Astrocyte of the spinal cord (primary cell): ENCODE data around the gene P2RY6.
"Not testable (repeated sequence)": the region's sequence is repeated elsewhere in the genome, so short reads cannot be mapped to it uniquely, and the experiment has no call there.

Experiments used
- DNase-seq: peaks from one replicate; pipeline ENCODE4 v3.0.0; 2011; ENCODE audit warnings: low read depth, low spot score
- H3K4me3 ChIP-seq: 2 replicates; pipeline ENCODE4 v1.5.1; 2011; ENCODE audit warnings: low read depth, mild to moderate bottlenecking, low read length, moderate library complexity
- CTCF ChIP-seq: IDR thresholded peaks from 2 replicates; pipeline ENCODE4 v1.5.1; 2012; ENCODE audit warnings: low read depth, mild to moderate bottlenecking, low read length, inconsistent platforms
- in situ Hi-C: cut with HindIII; loops from 2 replicates; pipeline ENCODE4 v1.10.0; 2017; ENCODE audit warnings: low sequenced_read_pairs

P2RY6 gene

GRCh38 chr11:73272680-73273038, 521 bp downstream of the P2RY6 start:
- TF ChIP-seq CTCF = no peak
- DNase-seq = no peak
- in situ Hi-C loops = no loop called here
- no peak overlapping the region for H3K4me3 ChIP-seq

- in situ Hi-C loops = no loop called here
- H3K4me3 ChIP-seq = no peak overlapping the region
- no peak for TF ChIP-seq CTCF
- DNase-seq = no peak
Observed at GRCh38 chr11:73273222-73273895, 1.2 kb downstream of the P2RY6 start.

GRCh38 chr11:73274191-73274590, 2.1 kb downstream of the P2RY6 start:
- in situ Hi-C loops, H3K4me3 ChIP-seq, DNase-seq: not testable (repeated sequence)

GRCh38 chr11:73274722-73275380, 2.7 kb downstream of the P2RY6 start:
- no peak overlapping the region for H3K4me3 ChIP-seq
- no peak for TF ChIP-seq CTCF
- in situ Hi-C loops = no loop called here
- DNase-seq = no peak

GRCh38 chr11:73275381-73275750, 3.2 kb downstream of the P2RY6 start:
- TF ChIP-seq CTCF = no peak
- in situ Hi-C loops = no loop called here
- H3K4me3 ChIP-seq = no peak overlapping the region
- DNase-seq = no peak

GRCh38 chr11:73277467-73277866, 5.3 kb downstream of the P2RY6 start:
- in situ Hi-C loops = no loop called here
- TF ChIP-seq CTCF = no peak
- no peak overlapping the region for H3K4me3 ChIP-seq
- DNase-seq = no peak

- TF ChIP-seq CTCF = no peak
- no peak overlapping the region for H3K4me3 ChIP-seq
- in situ Hi-C loops = no loop called here
- no peak for DNase-seq
Observed at GRCh38 chr11:73280626-73281025, 8.5 kb downstream of the P2RY6 start.
